Esophagus muscularis mucosa (tissue), 4 donors: ENCODE results near the gene HOPX.

Source experiments
- EP300 ChIP-seq: sonication (generic); formaldehyde crosslinking; IDR thresholded peaks from one replicate; pipeline ENCODE4 v1.6.1; 2017; ENCODE audit warnings: antibody characterized with exemption
- POLR2A ChIP-seq: fragments of 450-650 bp; IDR thresholded peaks from one replicate; pipeline ENCODE4 v1.6.1; 2017; ENCODE audit warnings: antibody characterized with exemption, moderate library complexity, mild to moderate bottlenecking, low read depth
- POLR2AphosphoS5 ChIP-seq, 2 donors: sonication (generic); formaldehyde crosslinking; IDR thresholded peaks; one replicate each; pipeline ENCODE4 v1.6.1; 2017; ENCODE audit warnings: antibody characterized with exemption in 2 of 2
- TF ChIP-seq, protein P1 (sequence below), 3 experiments: fragments of 200-600 bp in 2 of 3; fragments of 450-650 bp in 1 of 3; sonication (generic) in 2 of 3; IDR thresholded peaks; one replicate each; pipeline ENCODE4 v1.5.1; 2017 to 2019; ENCODE audit warnings: antibody characterized with exemption in 3 of 3, mild to moderate bottlenecking in 2 of 3, moderate library complexity in 1 of 3

DNA sequence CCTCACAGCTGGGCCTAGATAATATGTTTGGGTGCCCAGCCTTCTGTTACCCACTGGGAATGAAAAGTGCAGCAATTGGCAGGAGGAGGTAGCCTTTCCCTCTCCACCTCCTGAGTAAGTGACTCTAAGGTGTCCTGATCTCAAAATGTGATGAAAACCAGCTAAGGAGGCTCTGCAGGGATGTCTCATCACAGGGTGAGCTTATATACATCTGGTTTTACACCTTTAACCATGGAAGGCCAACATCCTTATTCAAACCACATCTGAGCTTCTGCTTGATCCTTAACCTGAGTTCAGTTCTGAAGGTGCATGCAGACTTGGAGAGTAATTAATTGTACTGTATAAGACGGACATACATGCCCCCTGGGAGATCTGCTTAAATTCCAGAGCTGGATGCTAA, 53.7 kb downstream of the HOPX start:
- TF ChIP-seq, protein P1, sequence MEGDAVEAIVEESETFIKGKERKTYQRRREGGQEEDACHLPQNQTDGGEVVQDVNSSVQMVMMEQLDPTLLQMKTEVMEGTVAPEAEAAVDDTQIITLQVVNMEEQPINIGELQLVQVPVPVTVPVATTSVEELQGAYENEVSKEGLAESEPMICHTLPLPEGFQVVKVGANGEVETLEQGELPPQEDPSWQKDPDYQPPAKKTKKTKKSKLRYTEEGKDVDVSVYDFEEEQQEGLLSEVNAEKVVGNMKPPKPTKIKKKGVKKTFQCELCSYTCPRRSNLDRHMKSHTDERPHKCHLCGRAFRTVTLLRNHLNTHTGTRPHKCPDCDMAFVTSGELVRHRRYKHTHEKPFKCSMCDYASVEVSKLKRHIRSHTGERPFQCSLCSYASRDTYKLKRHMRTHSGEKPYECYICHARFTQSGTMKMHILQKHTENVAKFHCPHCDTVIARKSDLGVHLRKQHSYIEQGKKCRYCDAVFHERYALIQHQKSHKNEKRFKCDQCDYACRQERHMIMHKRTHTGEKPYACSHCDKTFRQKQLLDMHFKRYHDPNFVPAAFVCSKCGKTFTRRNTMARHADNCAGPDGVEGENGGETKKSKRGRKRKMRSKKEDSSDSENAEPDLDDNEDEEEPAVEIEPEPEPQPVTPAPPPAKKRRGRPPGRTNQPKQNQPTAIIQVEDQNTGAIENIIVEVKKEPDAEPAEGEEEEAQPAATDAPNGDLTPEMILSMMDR (IDR thresholded peaks at IDR 0.05): no peak
- TF ChIP-seq EP300 (no peak), POLR2A (no peak), POLR2AphosphoS5 (IDR thresholded peaks at IDR 0.05) (no peak)
